GM12892 (cell line): ENCODE data around the gene KRTAP4-7.

Experiments
- POLR2A ChIP-seq: IDR thresholded peaks from 2 replicates; pipeline ENCODE4 v1.6.1; 2011; ENCODE audit warnings: low read depth, low read length, control low read depth
- POLR2AphosphoS5 ChIP-seq: IDR thresholded peaks from 2 replicates; pipeline ENCODE4 v1.6.1; 2011; ENCODE audit warnings: low read depth, low read length, control low read depth

DNA sequence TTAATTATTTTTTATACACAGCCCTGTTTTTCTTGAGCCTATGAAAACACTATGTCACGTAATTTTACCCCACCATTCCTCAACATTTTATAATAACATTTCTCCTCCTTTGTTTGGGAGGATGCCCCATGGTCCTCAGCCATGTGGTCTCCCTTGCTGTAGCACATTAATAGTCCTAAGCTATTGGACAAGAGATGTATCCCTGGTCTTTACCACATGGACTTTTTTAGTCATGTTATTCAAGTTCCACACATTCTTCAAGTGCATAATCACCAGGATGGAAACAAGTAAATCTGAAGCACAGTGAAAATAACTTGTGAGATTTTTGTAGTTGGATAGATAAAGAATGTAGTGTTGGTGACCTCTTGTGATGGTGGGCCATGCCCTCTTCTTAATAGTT lies 22.0 kb upstream of the KRTAP4-7 start:
- no peak for TF ChIP-seq POLR2AphosphoS5
- no peak for TF ChIP-seq POLR2A
